COLO668 (cell line): ENCODE results near the gene BRMS1.
"Not testable (repeated sequence)": the region's sequence is repeated elsewhere in the genome, so short reads cannot be mapped to it uniquely, and the experiment has no call there.

Source experiments
- DNase-seq: peaks from one replicate; lab custom pipeline; 2025; ENCODE audit not compliant: unreplicated experiment; lab: John Stamatoyannopoulos, UW

BRMS1 gene

DNA sequence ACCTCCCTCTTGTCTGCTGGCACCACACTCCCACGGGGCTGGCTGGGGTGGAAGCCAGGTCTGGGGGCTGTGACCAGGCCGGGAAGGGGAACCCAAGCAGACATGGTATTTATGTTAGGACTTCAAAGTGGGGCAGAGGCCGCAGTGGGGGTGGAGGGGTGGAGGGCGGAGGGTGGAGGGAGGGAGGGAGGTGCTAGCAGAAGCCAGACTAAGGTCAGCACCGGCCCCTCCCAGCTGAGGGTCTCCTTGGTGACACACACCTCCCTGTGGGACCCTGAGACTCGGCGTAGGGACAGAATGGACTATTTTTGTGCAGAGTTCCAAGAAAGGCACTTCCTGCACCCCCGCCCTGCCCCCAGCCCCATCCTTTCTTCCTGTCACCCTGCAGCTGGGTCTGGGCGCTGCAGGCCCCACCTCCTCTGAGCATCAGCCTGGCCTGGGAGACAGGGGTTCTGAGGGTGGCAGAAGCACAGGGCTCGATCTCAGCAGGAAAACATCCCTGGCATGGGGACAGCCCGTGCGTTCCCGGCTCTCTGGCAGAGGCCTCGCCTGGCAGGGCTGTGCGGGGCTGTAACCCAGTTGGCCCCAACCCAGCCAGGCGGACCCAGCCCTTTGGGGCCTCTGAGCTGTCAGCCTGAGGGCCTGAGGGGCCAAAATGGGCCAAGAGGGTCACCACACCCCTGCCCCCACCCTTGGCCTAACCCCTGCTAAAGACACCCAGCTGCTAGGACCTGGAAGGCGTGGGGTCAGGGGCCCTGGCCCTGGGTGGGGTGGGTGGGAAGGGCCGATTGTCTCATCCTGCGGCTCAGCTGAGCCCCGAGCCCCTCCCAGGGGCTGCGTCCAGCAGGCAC lies 18.4 kb downstream of the BRMS1 start:
- DNase-seq, result no peak

- no peak for DNase-seq
These were observed 19.6 kb downstream of the BRMS1 start for GRCh38 chr11:66325263-66325671.

DNA sequence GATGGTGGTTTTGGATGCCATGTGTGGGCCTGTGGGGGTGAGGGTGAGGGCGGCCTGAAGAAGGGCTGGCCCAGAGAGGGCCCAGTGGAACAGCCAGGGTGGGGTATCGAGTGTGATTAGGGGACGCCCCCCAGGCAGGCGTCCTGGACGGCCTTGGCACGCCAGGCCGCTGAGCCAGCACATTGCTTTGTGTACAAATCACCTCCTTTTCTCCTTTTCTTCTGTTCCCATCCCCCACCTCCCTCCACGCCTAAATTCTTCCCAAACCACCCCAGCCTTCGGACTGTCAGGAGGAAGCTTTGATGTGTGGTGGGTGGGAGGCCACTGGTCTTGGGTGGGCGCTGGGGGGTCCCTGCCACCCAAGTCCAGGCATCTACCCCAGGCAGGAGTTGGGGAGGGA lies 20.2 kb downstream of the BRMS1 start:
- DNase-seq, result no peak

DNA sequence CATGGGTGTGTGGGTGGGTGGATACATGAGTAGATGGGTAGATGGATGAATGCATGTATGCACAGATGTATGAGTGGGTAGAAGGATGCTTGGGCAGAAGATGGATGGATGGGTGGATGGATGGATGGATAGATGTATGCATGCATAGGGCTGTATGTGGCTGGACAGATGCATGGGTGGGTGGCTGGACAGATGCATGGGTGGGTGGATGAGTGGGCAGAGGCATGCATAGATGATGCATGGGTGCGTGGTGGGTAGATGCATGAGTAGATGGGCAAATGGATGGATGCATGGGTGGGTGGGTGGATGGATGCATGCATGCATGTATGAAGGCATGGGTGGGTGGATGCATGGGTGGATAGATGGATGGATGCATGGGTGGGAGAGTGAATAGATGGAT lies 21.2 kb downstream of the BRMS1 start:
- no peak for DNase-seq

DNA sequence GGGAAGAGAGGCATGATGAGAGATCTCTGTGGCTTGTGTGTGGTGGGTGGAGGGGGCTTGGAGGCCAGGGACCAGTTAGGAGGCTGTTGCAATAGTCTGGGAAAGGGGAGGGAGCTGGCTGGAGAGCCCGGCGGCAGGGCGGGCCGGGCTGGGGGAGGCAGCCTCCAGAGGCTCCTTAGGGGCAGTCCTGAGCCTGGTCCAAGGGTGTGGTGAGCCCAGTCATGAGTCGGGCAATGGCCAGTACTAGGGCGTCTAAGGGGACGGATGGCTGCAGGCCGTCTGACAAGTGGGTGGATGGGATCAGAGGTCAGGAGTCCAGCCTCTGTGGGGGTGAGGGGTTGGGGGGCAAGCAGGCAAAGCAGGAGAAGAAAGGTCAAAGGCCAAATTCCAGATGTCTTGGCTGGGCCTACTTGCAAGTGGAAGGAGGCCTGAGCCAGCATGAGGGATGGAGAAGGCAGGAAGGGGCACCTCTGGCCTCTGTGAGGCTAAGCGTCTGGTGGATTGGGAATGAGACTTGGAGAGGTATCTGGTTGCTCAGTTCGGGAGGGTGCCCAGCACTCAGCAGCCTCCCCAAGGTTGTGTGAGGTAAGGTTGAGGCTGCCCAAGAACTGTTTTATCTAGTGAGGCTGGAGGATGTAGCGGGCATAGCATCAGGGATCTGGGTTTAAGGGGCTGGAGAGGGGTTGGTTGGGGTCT lies 22.0 kb downstream of the BRMS1 start:
- no peak for DNase-seq

DNA sequence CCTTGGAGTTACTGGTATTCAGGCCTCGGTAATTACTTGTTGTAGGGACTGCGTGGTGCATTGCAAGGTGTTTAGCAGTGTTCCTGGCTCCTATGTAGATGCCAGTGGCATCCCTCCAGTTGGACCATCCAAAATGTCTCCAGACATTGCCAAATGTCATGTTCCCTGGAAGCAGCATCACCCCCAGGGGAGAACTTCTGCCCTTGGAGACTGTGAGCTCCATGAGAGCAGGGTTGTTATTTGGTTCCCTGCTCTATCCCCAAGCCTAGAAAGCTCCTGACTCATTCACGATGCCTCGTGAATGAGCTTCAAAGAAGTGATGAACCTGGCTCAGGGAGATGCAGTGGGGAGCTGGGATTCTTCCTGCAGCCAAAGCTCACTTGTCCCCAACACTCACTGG lies 23.3 kb downstream of the BRMS1 start:
- DNase-seq, result no peak

- not testable (repeated sequence) for DNase-seq
These were observed 24.2 kb downstream of the BRMS1 start for GRCh38 chr11:66320748-66321147.

- DNase-seq, result not testable (repeated sequence)
These were observed 24.6 kb downstream of the BRMS1 start for GRCh38 chr11:66320289-66320688.

GRCh38 chr11:66318600-66318970 lies 26.3 kb downstream of the BRMS1 start:
- DNase-seq, result no peak

DNA sequence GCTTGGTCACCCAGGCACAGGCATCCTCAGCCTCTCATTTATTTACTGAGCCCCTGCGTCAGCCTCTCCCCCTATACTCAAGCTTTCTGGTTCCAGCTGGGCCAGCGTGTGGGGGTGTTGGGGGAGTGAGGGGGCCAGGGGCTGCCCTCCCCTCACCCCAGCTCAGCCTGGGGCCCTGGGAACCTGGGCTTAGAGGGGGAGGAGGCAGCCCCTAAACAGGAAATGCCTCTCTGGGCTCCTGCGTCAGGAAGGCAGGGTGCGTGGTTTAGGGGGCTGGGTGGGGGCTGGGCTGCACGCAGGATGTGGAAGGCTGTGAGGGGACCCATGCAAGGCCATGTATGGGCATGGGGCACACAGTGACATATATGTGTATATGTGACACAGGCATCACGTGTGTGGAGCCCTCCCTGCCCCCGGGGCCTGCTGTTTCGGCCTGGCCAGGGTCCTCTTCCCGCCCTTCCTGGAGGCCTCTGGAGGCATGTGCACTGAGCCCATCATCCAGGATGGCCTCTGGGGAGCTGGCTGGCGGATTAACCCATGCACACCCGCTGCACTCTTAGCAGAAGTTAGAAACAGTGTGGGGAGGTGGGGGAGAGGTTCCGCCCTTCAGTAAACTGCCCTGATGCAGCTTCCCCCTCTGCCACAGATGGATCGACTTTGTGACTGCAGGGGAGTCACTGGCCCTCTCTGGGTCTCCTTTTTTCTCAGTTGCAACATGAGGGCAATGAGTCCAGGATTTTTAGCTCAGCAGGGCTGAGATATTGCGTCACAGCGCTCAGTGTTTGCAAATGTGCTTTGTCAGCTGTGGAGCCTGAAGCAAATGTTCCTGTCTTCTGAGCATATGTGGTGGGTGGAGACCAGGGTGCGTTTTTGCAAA lies 26.9 kb downstream of the BRMS1 start:
- no peak for DNase-seq

DNA sequence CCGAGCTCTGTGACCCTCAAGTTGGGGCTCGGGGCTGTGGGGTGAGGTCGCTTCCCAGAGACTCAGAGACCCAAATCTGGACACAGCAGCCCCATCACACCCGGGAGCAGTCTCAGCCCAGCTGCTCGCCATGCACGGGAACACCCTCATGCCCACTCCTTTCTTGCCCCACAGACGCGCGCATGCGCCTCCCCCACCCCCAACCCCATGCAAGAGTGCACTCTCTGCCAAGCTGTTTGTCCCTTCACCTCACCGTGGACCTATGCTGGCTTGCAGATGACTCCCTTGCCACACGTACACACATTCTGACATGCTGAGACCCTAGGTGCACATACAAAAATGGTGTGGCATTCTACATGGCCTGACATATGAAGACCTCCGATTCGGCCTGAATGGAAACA lies 27.6 kb downstream of the BRMS1 start:
- DNase-seq, result no peak

DNA sequence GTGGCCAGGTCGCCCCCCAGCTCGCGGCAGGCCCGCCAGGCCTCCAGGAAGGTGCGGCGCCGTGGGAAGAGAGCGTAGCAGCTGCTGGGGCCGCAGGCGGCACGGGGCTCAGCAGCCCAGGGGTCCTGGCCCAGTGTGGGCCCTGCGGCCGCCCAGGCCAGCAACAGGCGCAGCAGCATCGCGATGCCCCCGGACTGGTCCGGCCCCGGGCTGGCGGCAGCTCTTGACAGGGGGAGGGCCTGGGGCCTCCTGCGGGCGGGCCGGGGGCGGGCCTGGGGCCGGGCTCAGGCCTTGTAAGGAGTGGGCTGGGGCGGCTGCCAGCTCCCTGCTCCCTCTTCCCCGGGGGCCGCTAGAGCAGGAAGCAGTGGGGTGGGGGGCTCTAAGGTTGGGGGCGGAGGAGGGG lies 28.1 kb downstream of the BRMS1 start, which contains the start of gene CD248:
TSS of gene CD248 (minus strand) at position 196 of the 403 bp plus-strand sequence. CDS start at position 179, 17 bp downstream.
- DNase-seq, result no peak

GRCh38 chr11:66315921-66316811 lies 28.7 kb downstream of the BRMS1 start:
- peak; percentile 57 for DNase-seq

GRCh38 chr11:66315498-66315885 lies 29.4 kb downstream of the BRMS1 start:
- no peak for DNase-seq

- DNase-seq, result no peak
These were observed 30.1 kb downstream of the BRMS1 start for GRCh38 chr11:66314561-66315497.

- DNase-seq, result no peak
These were observed 30.8 kb downstream of the BRMS1 start for GRCh38 chr11:66314186-66314501.

DNA sequence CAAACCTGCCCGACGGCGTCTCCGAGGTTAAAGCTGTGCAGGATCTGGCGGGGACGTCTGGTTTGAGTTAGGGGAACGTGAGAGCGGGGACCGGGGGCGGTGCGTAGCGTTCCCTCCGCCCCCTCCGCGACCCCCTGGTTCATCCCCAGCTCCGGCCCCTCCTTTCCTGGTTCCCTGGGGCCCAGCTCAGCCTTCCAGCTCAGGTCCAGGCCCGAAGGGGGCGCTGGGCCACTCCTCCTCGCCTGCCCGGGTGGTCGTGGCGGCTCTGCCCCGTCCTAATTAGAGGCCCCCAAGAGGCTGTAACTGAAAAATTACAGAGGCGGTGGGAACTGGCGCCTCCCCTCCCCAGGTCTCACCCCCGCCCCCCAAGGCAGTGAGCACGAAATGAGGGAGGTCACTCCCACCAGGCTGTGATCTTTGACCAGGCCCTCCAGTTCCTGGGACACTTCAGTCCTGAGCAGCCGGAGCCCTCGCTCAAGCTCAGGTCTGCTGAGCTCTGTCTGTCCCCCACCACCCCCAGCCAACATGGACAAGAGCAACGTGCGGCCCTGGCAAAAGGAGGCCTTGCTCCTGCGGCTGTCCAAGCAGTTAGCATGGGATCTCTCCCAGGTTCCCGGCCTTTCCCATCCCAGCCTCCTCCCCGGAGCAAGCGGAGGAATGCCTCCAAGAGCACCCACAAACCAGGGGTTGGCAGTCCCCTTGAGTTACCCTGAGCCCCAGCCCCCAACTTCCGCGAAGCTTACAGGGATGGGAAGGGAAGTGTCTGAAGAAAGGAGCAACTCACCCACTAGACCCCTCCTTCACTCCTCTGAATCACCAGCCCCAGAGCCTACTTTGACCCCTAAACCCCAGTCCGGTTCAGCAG lies 31.4 kb downstream of the BRMS1 start:
- no peak for DNase-seq

DNA sequence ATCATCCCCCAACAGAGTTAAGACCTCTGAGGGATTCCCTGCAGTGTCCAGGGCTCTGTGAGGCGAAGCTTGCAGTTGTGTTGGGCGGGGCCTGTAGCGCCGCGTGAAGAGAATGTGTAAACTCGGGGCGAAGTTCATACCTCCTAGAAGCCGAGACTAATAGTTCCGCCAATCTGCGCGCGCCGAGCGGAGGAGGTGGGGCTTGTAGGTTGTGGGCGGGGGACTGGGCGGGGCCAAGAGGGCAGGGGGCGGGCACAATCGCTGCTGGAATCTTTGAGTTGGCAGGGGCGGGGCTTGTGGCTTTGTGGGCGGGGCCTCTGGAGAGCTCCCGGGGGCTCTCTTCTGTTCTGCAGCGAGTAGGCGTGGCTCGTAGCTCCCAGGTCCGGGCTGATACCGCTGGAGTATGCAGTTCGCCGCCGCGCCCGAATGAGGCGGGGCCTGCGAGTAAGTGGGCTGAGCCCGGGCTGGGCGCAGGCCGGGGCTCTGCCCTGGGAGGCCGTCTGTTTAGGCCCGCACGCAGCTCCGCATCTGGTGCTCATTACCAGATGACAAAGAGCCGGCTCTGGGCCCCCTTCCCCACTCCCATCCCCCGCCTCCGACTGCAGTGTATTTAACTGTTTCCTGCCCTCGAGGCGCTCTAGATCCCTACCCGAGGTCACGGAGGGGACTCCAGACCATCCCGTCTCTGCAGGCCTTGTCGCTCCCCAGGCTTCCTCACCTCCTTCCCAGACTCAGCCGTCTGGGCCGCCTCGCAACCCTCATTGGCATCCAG lies 32.2 kb downstream of the BRMS1 start:
- DNase-seq, result peak; percentile 94
